ENCODE data around the gene NPIPB13.
"Not testable (repeated sequence)": the region's sequence is repeated elsewhere in the genome, so short reads cannot be mapped to it uniquely, and the experiment has no call there.

The NPIPB13 gene

GRCh38 chr16:30205541-30206236 is 42.6 kb downstream of the NPIPB13 start:
- H3K79me1 ChIP-seq (ENCODE audit: low read depth, low read length); H3K36me3 ChIP-seq (replicated peaks in 1 of 2; ENCODE audit: control insufficient read depth in 2 of 2, insufficient read depth in 2 of 2, low read length in 2 of 2); DNase-seq (ENCODE audit: low spot score); H3K27ac ChIP-seq (replicated peaks; ENCODE audit: low read length); H3K4me1 ChIP-seq (ENCODE audit: control insufficient read depth in 2 of 2, insufficient read depth in 1 of 2, low read depth in 1 of 2, low read length in 2 of 2); H2BK12ac ChIP-seq (ENCODE audit: low read length); H2BK15ac ChIP-seq (ENCODE audit: low read length); H2AK5ac ChIP-seq (ENCODE audit: low read depth, low read length); H2BK120ac ChIP-seq (ENCODE audit: low read depth, low read length); H3K18ac ChIP-seq (ENCODE audit: low read length); H3K9me3 ChIP-seq (replicated peaks in 1 of 2; ENCODE audit: control insufficient read depth in 2 of 2, insufficient read depth in 1 of 2, low read depth in 1 of 2, low read length in 2 of 2); H4K91ac ChIP-seq (ENCODE audit: low read depth, low read length, poor library complexity); H3K9ac ChIP-seq (ENCODE audit: low read depth, low read length, poor library complexity); H4K8ac ChIP-seq (ENCODE audit: low read depth, low read length); H3K14ac ChIP-seq (ENCODE audit: low read length); H3K23ac ChIP-seq (ENCODE audit: low read depth, low read length, poor library complexity); H3K27me3 ChIP-seq (ENCODE audit: control insufficient read depth in 3 of 3, insufficient read depth in 3 of 3, low read depth in 1 of 3, low read length in 3 of 3); H3K4ac ChIP-seq (ENCODE audit: low read length); H2BK5ac ChIP-seq (ENCODE audit: low read length); H2AFZ ChIP-seq (ENCODE audit: low read length): not testable (repeated sequence)
- peak overlapping the region in 1 of 2 donors; percentile 75 for H3K4me3 ChIP-seq (ENCODE audit: low read length in 2 of 2)
- peak overlapping the region; percentile 62 for H3K4me2 ChIP-seq (ENCODE audit: insufficient read depth, low read length, poor library complexity, severe bottlenecking)
- WGBS, 2 donors (ENCODE audit: extremely low coverage in 2 of 2, insufficient read length in 2 of 2, insufficient replicate concordance in 1 of 2) = no CpG with 5 or more reads among the region's 52 CpGs

GRCh38 chr16:30199608-30200343 is 48.5 kb downstream of the NPIPB13 start:
- H2BK12ac ChIP-seq (ENCODE audit: low read length); H3K27ac ChIP-seq (replicated peaks; ENCODE audit: low read length); H2BK120ac ChIP-seq (ENCODE audit: low read depth, low read length); H2AK5ac ChIP-seq (ENCODE audit: low read depth, low read length); H2AFZ ChIP-seq (ENCODE audit: low read length); H3K9me3 ChIP-seq (replicated peaks in 1 of 2; ENCODE audit: control insufficient read depth in 2 of 2, insufficient read depth in 1 of 2, low read depth in 1 of 2, low read length in 2 of 2); H3K4ac ChIP-seq (ENCODE audit: low read length); H3K36me3 ChIP-seq (replicated peaks in 1 of 2; ENCODE audit: control insufficient read depth in 2 of 2, insufficient read depth in 2 of 2, low read length in 2 of 2); H3K14ac ChIP-seq (ENCODE audit: low read length); H3K27me3 ChIP-seq (ENCODE audit: control insufficient read depth in 3 of 3, insufficient read depth in 3 of 3, low read depth in 1 of 3, low read length in 3 of 3); H2BK5ac ChIP-seq (ENCODE audit: low read length); H3K4me1 ChIP-seq (ENCODE audit: control insufficient read depth in 2 of 2, insufficient read depth in 1 of 2, low read depth in 1 of 2, low read length in 2 of 2); H3K23ac ChIP-seq (ENCODE audit: low read depth, low read length, poor library complexity); H2BK15ac ChIP-seq (ENCODE audit: low read length); H3K18ac ChIP-seq (ENCODE audit: low read length); H3K4me3 ChIP-seq (ENCODE audit: low read length in 2 of 2); H4K91ac ChIP-seq (ENCODE audit: low read depth, low read length, poor library complexity); H4K8ac ChIP-seq (ENCODE audit: low read depth, low read length); H3K79me1 ChIP-seq (ENCODE audit: low read depth, low read length); H3K4me2 ChIP-seq (ENCODE audit: insufficient read depth, low read length, poor library complexity, severe bottlenecking); H3K9ac ChIP-seq (ENCODE audit: low read depth, low read length, poor library complexity); DNase-seq (ENCODE audit: low spot score): not testable (repeated sequence)
- WGBS, 2 donors (ENCODE audit: extremely low coverage in 2 of 2, insufficient read length in 2 of 2, insufficient replicate concordance in 1 of 2) = no CpG with 5 or more reads among the region's 15 CpGs

DNA sequence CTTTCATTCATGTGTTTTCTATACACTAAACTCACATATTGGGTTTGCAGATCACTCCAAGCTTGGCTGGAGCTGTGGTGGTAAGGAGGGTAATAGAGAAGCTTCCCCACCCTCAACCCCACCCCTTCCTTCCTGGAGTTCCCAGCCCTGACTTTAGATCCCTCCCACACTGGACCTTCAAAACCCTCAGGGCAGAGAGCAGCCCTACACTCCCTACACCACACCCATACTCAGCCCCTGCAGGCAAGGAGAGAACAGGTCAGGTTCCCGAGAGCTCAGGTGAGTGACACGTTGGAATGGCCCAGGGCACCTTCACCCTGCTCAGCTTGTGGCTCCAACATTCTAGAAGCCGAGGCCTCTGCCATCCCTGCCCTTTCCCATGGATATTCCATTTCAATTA is 49.2 kb downstream of the NPIPB13 start, which contains the start of gene SULT1A3:
Gene SULT1A3 (plus strand): TSS at position 207 of the 400 bp plus-strand sequence. CDS start 1,474 bp downstream, outside the sequence.
- not testable (repeated sequence) for H3K36me3 ChIP-seq (replicated peaks in 1 of 2; ENCODE audit: control insufficient read depth in 2 of 2, insufficient read depth in 2 of 2, low read length in 2 of 2); H4K8ac ChIP-seq (ENCODE audit: low read depth, low read length); H2BK5ac ChIP-seq (ENCODE audit: low read length); H2AK5ac ChIP-seq (ENCODE audit: low read depth, low read length); H3K9ac ChIP-seq (ENCODE audit: low read depth, low read length, poor library complexity); H3K79me1 ChIP-seq (ENCODE audit: low read depth, low read length); H3K23ac ChIP-seq (ENCODE audit: low read depth, low read length, poor library complexity); H2BK120ac ChIP-seq (ENCODE audit: low read depth, low read length); H3K4me1 ChIP-seq (ENCODE audit: control insufficient read depth in 2 of 2, insufficient read depth in 1 of 2, low read depth in 1 of 2, low read length in 2 of 2); H3K4me3 ChIP-seq (ENCODE audit: low read length in 2 of 2); H3K9me3 ChIP-seq (replicated peaks in 1 of 2; ENCODE audit: control insufficient read depth in 2 of 2, insufficient read depth in 1 of 2, low read depth in 1 of 2, low read length in 2 of 2); H3K14ac ChIP-seq (ENCODE audit: low read length); H2BK12ac ChIP-seq (ENCODE audit: low read length); H3K27me3 ChIP-seq (ENCODE audit: control insufficient read depth in 3 of 3, insufficient read depth in 3 of 3, low read depth in 1 of 3, low read length in 3 of 3); DNase-seq (ENCODE audit: low spot score); H3K4me2 ChIP-seq (ENCODE audit: insufficient read depth, low read length, poor library complexity, severe bottlenecking); H2AFZ ChIP-seq (ENCODE audit: low read length); H3K18ac ChIP-seq (ENCODE audit: low read length); H3K4ac ChIP-seq (ENCODE audit: low read length); H3K27ac ChIP-seq (replicated peaks; ENCODE audit: low read length); H4K91ac ChIP-seq (ENCODE audit: low read depth, low read length, poor library complexity); H2BK15ac ChIP-seq (ENCODE audit: low read length)
- no CpG with 5 or more reads among the region's 3 CpGs for WGBS, 2 donors (ENCODE audit: extremely low coverage in 2 of 2, insufficient read length in 2 of 2, insufficient replicate concordance in 1 of 2)

All from neuronal stem cell (in vitro differentiated cells).